ENCODE measurements around the gene XKR7. TPM values are rescaled to one million over a fixed set of nuclear protein-coding genes. Genes with fewer than 3 reads are reported as not detected.

Gene XKR7
- total and polyA plus RNA-seq, 4 donors, result 0.02 to 0.12 (median 0.05) TPM

DNA sequence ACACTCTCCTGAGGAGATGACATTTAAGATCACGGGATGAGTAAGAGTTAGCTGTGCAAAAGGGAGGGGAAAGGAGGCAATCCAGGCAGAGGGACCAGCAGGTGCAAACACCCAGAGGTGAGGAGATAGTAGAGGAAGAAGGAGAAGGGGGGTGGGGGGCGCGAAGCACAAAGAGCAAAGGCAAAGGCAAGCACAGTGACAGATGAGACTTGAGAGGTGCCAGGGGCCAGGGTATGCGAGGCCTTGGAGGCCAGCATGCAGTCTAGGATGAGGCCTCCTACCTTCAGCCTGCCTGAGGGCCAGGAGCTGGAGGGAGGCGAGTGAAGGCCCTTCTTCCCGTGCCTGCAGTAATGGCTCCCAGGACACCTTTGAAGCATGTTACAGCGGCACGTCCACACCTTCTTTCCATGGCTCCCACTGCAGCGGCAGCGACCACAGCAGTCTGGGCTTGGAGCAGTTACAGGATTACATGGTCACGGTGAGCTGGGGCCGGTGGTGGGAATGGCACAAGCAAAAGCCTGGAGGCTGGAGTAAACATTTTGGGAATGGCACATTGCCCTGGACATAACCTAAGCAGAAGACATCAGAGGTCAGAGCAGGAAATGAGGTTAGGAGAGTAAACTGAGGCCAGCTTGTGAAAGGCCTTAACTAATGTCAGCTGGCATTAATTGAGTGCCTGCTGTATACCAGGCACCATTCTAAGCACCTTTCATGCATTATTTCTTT lies 60.9 kb downstream of the XKR7 start:
- Histone ChIP-seq H3K4me3 (no peak overlapping the region), H3K9me3 (ENCODE audit: control insufficient read depth in 4 of 4, insufficient read depth in 3 of 4, low read length in 3 of 4) (no peaks in the 10 kb centered on the region), H3K4me1 (ENCODE audit: control insufficient read depth in 5 of 5, insufficient read depth in 5 of 5, low read length in 5 of 5) (peaks cover 0 to 5% (median 0%) of the 10 kb centered on the region in 5 donors), H3K36me3 (ENCODE audit: control insufficient read depth in 4 of 4, insufficient read depth in 4 of 4, low read length in 4 of 4) (no peaks in the 10 kb centered on the region), H3K9ac (ENCODE audit: insufficient read depth in 1 of 2, low read length in 2 of 2) (no peak overlapping the region), H3K27me3 (ENCODE audit: control insufficient read depth in 3 of 3, insufficient read depth in 3 of 3, low read length in 2 of 3) (peaks cover 0 to 17% (median 5%) of the 10 kb centered on the region in 3 donors), H3K27ac (ENCODE audit: low read depth in 1 of 2, low read length in 1 of 2) (no peak overlapping the region)
- no peak for DNase-seq
- 62 to 66% methylated on average over 12 of the region's 12 CpGs for WGBS, 2 donors
- ATAC-seq (ENCODE audit: insufficient read depth, low FRiP score), result no peak
- TF ChIP-seq CTCF (IDR thresholded peaks at IDR 0.05; ENCODE audit: control extremely low read depth, extremely low read depth), result no peak

- H3K36me3 ChIP-seq (ENCODE audit: control insufficient read depth in 4 of 4, insufficient read depth in 4 of 4, low read length in 4 of 4), result no peaks in the 10 kb centered on the region
- peaks cover 0 to 17% (median 6%) of the 10 kb centered on the region in 3 donors for H3K27me3 ChIP-seq (ENCODE audit: control insufficient read depth in 3 of 3, insufficient read depth in 3 of 3, low read length in 2 of 3)
- no peak overlapping the region for H3K9ac ChIP-seq (ENCODE audit: insufficient read depth in 1 of 2, low read length in 2 of 2)
- H3K4me3 ChIP-seq, result no peak overlapping the region
- no peak overlapping the region for H3K27ac ChIP-seq (ENCODE audit: low read depth in 1 of 2, low read length in 1 of 2)
- peaks cover 0 to 5% (median 0%) of the 10 kb centered on the region in 5 donors for H3K4me1 ChIP-seq (ENCODE audit: control insufficient read depth in 5 of 5, insufficient read depth in 5 of 5, low read length in 5 of 5)
- 91 to 96% methylated on average over 11 of the region's 11 CpGs for WGBS, 2 donors
- no peak for TF ChIP-seq CTCF (IDR thresholded peaks at IDR 0.05; ENCODE audit: control extremely low read depth, extremely low read depth)
- no peak for ATAC-seq (ENCODE audit: insufficient read depth, low FRiP score)
- no peaks in the 10 kb centered on the region for H3K9me3 ChIP-seq (ENCODE audit: control insufficient read depth in 4 of 4, insufficient read depth in 3 of 4, low read length in 3 of 4)
- DNase-seq, result no peak
Observed at GRCh38 chr20:32029561-32029960, 61.6 kb downstream of the XKR7 start.

DNA sequence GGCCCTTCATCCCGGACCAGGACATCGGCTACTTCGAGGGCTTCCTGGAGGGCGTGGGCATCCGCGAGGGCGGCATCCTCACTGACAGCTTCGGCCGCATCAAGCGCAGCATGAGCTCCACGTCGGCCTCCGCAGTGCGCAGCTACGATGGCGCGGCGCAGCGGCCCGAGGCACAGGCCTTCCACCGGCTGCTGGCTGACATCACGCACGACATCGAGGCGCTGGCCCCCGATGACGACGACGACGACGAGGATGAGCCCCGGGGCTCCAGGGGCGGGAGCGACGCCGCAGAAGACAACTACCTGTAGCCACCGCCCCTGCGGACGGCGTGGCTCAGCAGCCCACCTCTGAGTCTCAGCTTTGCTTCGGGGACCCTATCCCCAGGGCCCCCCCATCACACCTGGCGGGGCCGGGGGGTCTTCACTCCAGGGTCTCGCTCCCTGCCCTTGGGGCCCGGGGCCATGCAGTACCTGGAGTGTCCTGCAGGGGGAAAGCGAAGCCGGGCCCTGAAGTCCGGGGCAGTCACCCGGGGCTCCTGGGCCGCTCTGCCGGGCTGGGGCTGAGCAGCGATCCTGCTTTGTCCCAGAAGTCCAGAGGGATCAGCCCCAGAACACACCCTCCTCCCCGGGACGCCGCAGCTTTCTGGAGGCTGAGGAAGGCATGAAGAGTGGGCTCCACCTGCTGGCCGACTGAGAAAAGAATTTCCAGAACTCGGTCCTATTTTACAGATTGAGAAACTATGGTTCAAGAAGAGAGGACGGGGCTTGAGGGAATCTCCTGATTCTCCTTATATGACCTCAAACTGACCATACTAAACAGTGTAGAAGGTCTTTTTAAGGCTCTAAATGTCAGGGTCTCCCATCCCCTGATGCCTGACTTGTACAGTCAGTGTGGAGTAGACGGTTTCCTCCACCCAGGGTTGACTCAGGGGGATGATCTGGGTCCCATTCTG lies 63.3 kb downstream of the XKR7 start:
- no peaks in the 10 kb centered on the region for H3K9me3 ChIP-seq (ENCODE audit: control insufficient read depth in 4 of 4, insufficient read depth in 3 of 4, low read length in 3 of 4)
- ATAC-seq (ENCODE audit: insufficient read depth, low FRiP score) (peak; percentile 69), DNase-seq (peak; percentile 80 to 84 (median 83))
- peak; percentile 35 for TF ChIP-seq CTCF (IDR thresholded peaks at IDR 0.05; ENCODE audit: control extremely low read depth, extremely low read depth)
- H3K9ac ChIP-seq (ENCODE audit: insufficient read depth in 1 of 2, low read length in 2 of 2), result no peak overlapping the region
- no peak overlapping the region for H3K4me3 ChIP-seq
- H3K27me3 ChIP-seq (ENCODE audit: control insufficient read depth in 3 of 3, insufficient read depth in 3 of 3, low read length in 2 of 3), result peaks cover 0 to 17% (median 10%) of the 10 kb centered on the region in 3 donors
- no peaks in the 10 kb centered on the region for H3K36me3 ChIP-seq (ENCODE audit: control insufficient read depth in 4 of 4, insufficient read depth in 4 of 4, low read length in 4 of 4)
- peaks cover 0 to 5% (median 0%) of the 10 kb centered on the region in 5 donors for H3K4me1 ChIP-seq (ENCODE audit: control insufficient read depth in 5 of 5, insufficient read depth in 5 of 5, low read length in 5 of 5)
- WGBS, 2 donors, result 30 to 32% methylated on average over 59 of the region's 59 CpGs
- no peak overlapping the region for H3K27ac ChIP-seq (ENCODE audit: low read depth in 1 of 2, low read length in 1 of 2)

Measured in lung (tissue), 12 donors.